ENCODE data around the gene KLHL35.

- no peak for TF ChIP-seq POLR2A (IDR thresholded peaks at IDR 0.05; ENCODE audit: low read length)
- no peak for TF ChIP-seq GATA1 (IDR thresholded peaks at IDR 0.05; ENCODE audit: low read depth, low read length)
These were observed 26.6 kb downstream of the KLHL35 start for GRCh38 chr11:75406338-75406777.
